Pulmonary artery endothelial cell (primary cell): Measurements from ENCODE around the gene MYDGF. TPM values are rescaled to one million over a fixed set of nuclear protein-coding genes. Genes with fewer than 3 reads are reported as not detected.

ENCODE experiments used
- DNase-seq: peaks from one replicate; pipeline ENCODE4 v3.0.0-alpha.2; 2011; ENCODE audit warnings: low read depth, low spot score
- total RNA-seq: library from RNA; depleted of rRNA; stranded (reverse); fragments of >200 nt; gene quantifications from 2 replicates; pipeline ENCODE4 v1.2.3, GENCODE V29; 2014

The MYDGF gene
- total RNA-seq, 1 donor from 2014 or later: 242 TPM

- DNase-seq: no peak
These were observed 24.4 kb downstream of the MYDGF start for GRCh38 chr19:4645718-4646117.

GRCh38 chr19:4642625-4643024 lies 27.5 kb downstream of the MYDGF start:
- no peak for DNase-seq

- no peak for DNase-seq
These were observed 29.0 kb downstream of the MYDGF start for GRCh38 chr19:4641132-4641531.

GRCh38 chr19:4640247-4641000 lies 29.7 kb downstream of the MYDGF start:
- no peak for DNase-seq

- DNase-seq: no peak
These were observed 30.5 kb downstream of the MYDGF start for GRCh38 chr19:4639531-4640246.

GRCh38 chr19:4638828-4639530 lies 31.2 kb downstream of the MYDGF start, which contains the start of gene TNFAIP8L1:
TSS of gene TNFAIP8L1 (plus strand) at chr19:4639516. CDS start at chr19:4651870, 12,354 bp downstream.
- peak; percentile 84 for DNase-seq

- DNase-seq: no peak
These were observed 31.8 kb downstream of the MYDGF start for GRCh38 chr19:4638317-4638716.

GRCh38 chr19:4636761-4637160 lies 33.4 kb downstream of the MYDGF start:
- DNase-seq: no peak

GRCh38 chr19:4636151-4636717 lies 33.9 kb downstream of the MYDGF start:
- no peak for DNase-seq

- DNase-seq: no peak
These were observed 34.4 kb downstream of the MYDGF start for GRCh38 chr19:4635754-4636116.

GRCh38 chr19:4633140-4633967 lies 36.8 kb downstream of the MYDGF start:
- DNase-seq: peak; percentile 51

- DNase-seq: no peak
These were observed 45.3 kb downstream of the MYDGF start for GRCh38 chr19:4624733-4625362.

GRCh38 chr19:4624301-4624700 lies 45.8 kb downstream of the MYDGF start:
- DNase-seq: no peak

GRCh38 chr19:4622695-4623421 lies 47.3 kb downstream of the MYDGF start:
- no peak for DNase-seq

- no peak for DNase-seq
These were observed 49.5 kb downstream of the MYDGF start for GRCh38 chr19:4620675-4621074.

- DNase-seq: no peak
These were observed 50.4 kb downstream of the MYDGF start for GRCh38 chr19:4619668-4620294.

GRCh38 chr19:4618019-4618418 lies 52.1 kb downstream of the MYDGF start:
- DNase-seq: no peak

- DNase-seq: no peak
These were observed 56.8 kb downstream of the MYDGF start for GRCh38 chr19:4613254-4613751.

- DNase-seq: no peak
These were observed 60.1 kb downstream of the MYDGF start for GRCh38 chr19:4609878-4610511.
